Effector memory CD4-positive, alpha-beta T cell (primary cell): Measurements from ENCODE around the gene ACKR1.

Source experiments
- DNase-seq, 3 donors: peaks; one replicate each; pipeline ENCODE4 v3.0.0-alpha.2; 2020
- H3K27ac ChIP-seq: 2 replicates; pipeline ENCODE4 v1.7.0; 2013; ENCODE audit warnings: mild to moderate bottlenecking, low read length, moderate library complexity; ENCODE audit not compliant: insufficient read depth, poor library complexity, severe bottlenecking
- H3K27me3 ChIP-seq: replicated peaks from 2 replicates; pipeline ENCODE4 v1.7.0; 2013; ENCODE audit warnings: mild to moderate bottlenecking, low read length; ENCODE audit not compliant: insufficient read depth, control insufficient read depth, poor library complexity, severe bottlenecking
- H3K36me3 ChIP-seq: 2 replicates; pipeline ENCODE4 v1.7.0; 2013; ENCODE audit warnings: mild to moderate bottlenecking, low read length, moderate library complexity; ENCODE audit not compliant: control insufficient read depth, insufficient read depth
- H3K4me1 ChIP-seq: 2 replicates; pipeline ENCODE4 v1.7.0; 2013; ENCODE audit warnings: low read length, mild to moderate bottlenecking; ENCODE audit not compliant: control insufficient read depth, insufficient read depth, poor library complexity, severe bottlenecking
- H3K4me3 ChIP-seq: 2 replicates; pipeline ENCODE4 v1.7.0; 2013; ENCODE audit warnings: low read length, low read depth, mild to moderate bottlenecking; ENCODE audit not compliant: insufficient read depth, poor library complexity, severe bottlenecking
- H3K9me3 ChIP-seq: 2 replicates; pipeline ENCODE4 v1.7.0; 2013; ENCODE audit warnings: mild to moderate bottlenecking, low read length, moderate library complexity; ENCODE audit not compliant: control insufficient read depth

Gene ACKR1

GRCh38 chr1:159218649-159219636 is 14.3 kb downstream of the ACKR1 start:
- H3K9me3 ChIP-seq: no peaks in the 10 kb centered on the region
- DNase-seq: no peak
- no peak overlapping the region for H3K27ac ChIP-seq
- H3K4me3 ChIP-seq: no peak overlapping the region
- H3K27me3 ChIP-seq: no peaks in the 10 kb centered on the region
- no peaks in the 10 kb centered on the region for H3K4me1 ChIP-seq
- no peaks in the 10 kb centered on the region for H3K36me3 ChIP-seq

- Histone ChIP-seq H3K9me3 (no peaks in the 10 kb centered on the region), H3K27me3 (no peaks in the 10 kb centered on the region), H3K4me3 (no peak overlapping the region), H3K36me3 (no peaks in the 10 kb centered on the region), H3K4me1 (no peaks in the 10 kb centered on the region), H3K27ac (no peak overlapping the region)
- no peak for DNase-seq
These were observed 17.6 kb downstream of the ACKR1 start for GRCh38 chr1:159222075-159222865.

DNA sequence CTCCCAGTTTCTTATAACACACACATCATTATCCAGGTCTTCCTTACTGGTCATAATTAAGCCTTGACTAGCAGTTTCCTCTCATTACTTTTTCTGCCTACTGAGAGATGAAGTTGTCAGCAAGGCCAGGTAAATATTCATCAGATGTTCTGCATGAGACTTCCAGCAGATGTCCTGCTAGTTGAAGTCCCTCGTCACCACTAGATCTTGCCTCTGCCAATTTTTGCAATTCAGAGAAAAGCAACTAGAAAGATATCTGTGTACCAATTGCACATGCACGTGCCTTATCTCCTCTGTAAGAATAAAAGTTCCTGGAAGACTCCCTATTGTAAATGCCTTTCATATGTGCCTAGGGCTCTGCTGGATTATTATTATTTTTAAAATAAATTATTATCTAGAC is 18.3 kb downstream of the ACKR1 start:
- H3K4me1 ChIP-seq: no peaks in the 10 kb centered on the region
- H3K4me3 ChIP-seq: no peak overlapping the region
- no peaks in the 10 kb centered on the region for H3K9me3 ChIP-seq
- H3K27ac ChIP-seq: no peak overlapping the region
- H3K27me3 ChIP-seq: no peaks in the 10 kb centered on the region
- DNase-seq: no peak
- no peaks in the 10 kb centered on the region for H3K36me3 ChIP-seq

DNA sequence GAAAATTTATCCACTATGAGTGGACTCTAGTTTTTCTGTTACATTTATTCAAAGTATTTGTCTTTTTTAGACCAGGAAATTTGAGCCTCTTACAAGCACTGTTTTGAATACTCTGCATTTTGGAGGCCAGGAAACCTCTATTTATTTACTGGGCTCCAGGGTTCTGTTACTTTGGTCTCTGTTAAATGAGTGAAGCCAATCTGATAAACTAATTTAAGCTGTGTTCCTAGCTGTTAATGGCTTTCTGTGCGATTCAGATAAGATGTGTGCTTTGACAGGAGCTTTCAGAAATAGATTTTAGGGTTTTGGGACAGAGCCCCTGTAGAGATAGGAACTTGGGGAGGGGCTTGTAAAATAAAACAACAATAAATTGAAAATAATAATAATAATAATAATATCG is 23.9 kb downstream of the ACKR1 start:
- Histone ChIP-seq H3K27me3 (no peaks in the 10 kb centered on the region), H3K4me1 (no peaks in the 10 kb centered on the region), H3K9me3 (no peaks in the 10 kb centered on the region), H3K4me3 (no peak overlapping the region), H3K27ac (no peak overlapping the region), H3K36me3 (no peaks in the 10 kb centered on the region)
- no peak for DNase-seq

GRCh38 chr1:159229260-159229885 is 24.7 kb downstream of the ACKR1 start:
- DNase-seq: no peak
- no peak overlapping the region for H3K27ac ChIP-seq
- no peaks in the 10 kb centered on the region for H3K4me1 ChIP-seq
- no peaks in the 10 kb centered on the region for H3K36me3 ChIP-seq
- no peaks in the 10 kb centered on the region for H3K27me3 ChIP-seq
- H3K9me3 ChIP-seq: no peaks in the 10 kb centered on the region
- no peak overlapping the region for H3K4me3 ChIP-seq

DNA sequence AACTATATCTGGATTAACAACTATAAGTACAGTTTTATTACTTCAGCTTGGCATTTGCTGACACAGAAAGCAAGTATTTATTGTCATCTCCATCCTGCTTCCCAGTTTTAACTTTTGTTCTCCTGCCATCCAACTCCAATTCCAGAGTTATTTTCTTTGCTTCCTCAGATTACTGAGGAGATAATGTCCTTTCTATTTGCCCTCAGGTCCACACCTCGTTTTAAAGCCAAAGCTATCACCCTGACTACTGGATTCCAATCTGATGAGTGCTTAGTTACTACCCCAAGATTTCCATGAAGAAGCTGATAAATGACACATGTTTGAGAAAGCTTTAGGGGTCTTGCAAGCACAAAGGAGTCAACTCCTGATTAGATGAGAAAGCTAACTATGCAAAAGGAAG is 25.2 kb downstream of the ACKR1 start:
- DNase-seq: no peak
- Histone ChIP-seq H3K9me3 (no peaks in the 10 kb centered on the region), H3K27ac (no peak overlapping the region), H3K27me3 (no peaks in the 10 kb centered on the region), H3K36me3 (no peaks in the 10 kb centered on the region), H3K4me1 (no peaks in the 10 kb centered on the region), H3K4me3 (no peak overlapping the region)

- H3K27ac ChIP-seq: no peak overlapping the region
- H3K9me3 ChIP-seq: no peaks in the 10 kb centered on the region
- H3K36me3 ChIP-seq: no peaks in the 10 kb centered on the region
- H3K4me1 ChIP-seq: no peaks in the 10 kb centered on the region
- no peak for DNase-seq
- H3K4me3 ChIP-seq: no peak overlapping the region
- no peaks in the 10 kb centered on the region for H3K27me3 ChIP-seq
These were observed 35.0 kb downstream of the ACKR1 start for GRCh38 chr1:159239551-159240220.

- H3K27me3 ChIP-seq: no peaks in the 10 kb centered on the region
- no peaks in the 10 kb centered on the region for H3K9me3 ChIP-seq
- DNase-seq: no peak
- no peak overlapping the region for H3K27ac ChIP-seq
- no peaks in the 10 kb centered on the region for H3K4me1 ChIP-seq
- H3K4me3 ChIP-seq: no peak overlapping the region
- no peaks in the 10 kb centered on the region for H3K36me3 ChIP-seq
These were observed 42.6 kb downstream of the ACKR1 start for GRCh38 chr1:159247266-159247665.

DNA sequence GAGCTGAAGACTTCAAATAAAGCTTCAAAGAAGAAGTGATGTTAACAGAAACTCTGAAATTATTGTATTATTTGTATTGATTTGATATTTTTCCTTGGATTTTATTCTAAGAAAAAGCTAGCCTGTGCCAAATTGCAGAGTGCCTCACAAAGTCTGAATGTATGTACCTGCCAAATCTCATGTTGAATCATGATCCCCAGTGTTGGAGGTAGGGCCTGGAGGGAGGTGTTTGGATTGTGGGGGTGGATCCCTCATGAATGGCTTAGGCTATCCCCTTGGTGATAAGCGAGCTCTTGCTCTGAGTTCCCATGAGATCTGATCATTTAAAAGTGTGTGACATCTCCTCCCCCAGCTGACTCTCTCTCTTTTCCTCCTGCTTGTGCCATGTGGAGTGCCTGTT is 43.6 kb downstream of the ACKR1 start:
- Histone ChIP-seq H3K27ac (no peak overlapping the region), H3K36me3 (no peaks in the 10 kb centered on the region), H3K4me3 (no peak overlapping the region), H3K27me3 (no peaks in the 10 kb centered on the region), H3K4me1 (no peaks in the 10 kb centered on the region), H3K9me3 (no peaks in the 10 kb centered on the region)
- no peak for DNase-seq
